K562 (cell line): ENCODE measurements around the gene RABL6. TPM values are rescaled to one million over a fixed set of nuclear protein-coding genes. Genes with fewer than 3 reads are reported as not detected.
A peak's percentile ranks its signal among the peaks of the same experiment; 100 is the strongest.

Source experiments
- ASH1L ChIP-seq: fragments of 450-650 bp; IDR thresholded peaks from 2 replicates; pipeline ENCODE4 v1.6.1; 2018; ENCODE audit warnings: borderline replicate concordance, mild to moderate bottlenecking, low read depth; ENCODE audit not compliant: partially characterized antibody
- COPS2 ChIP-seq: fragments of 450-650 bp; conservative IDR thresholded peaks from 2 replicates; pipeline ENCODE4 v1.6.1; 2016; ENCODE audit warnings: mild to moderate bottlenecking, moderate library complexity
- EP400 ChIP-seq: fragments of 450-650 bp; IDR thresholded peaks from 2 replicates; pipeline ENCODE4 v1.6.1; 2017; ENCODE audit warnings: antibody characterized with exemption, mild to moderate bottlenecking, moderate library complexity
- MIER1 ChIP-seq: fragments of 450-650 bp; IDR thresholded peaks from 2 replicates; pipeline ENCODE4 v1.6.1; 2016; ENCODE audit warnings: antibody characterized with exemption, mild to moderate bottlenecking, low read depth
- MYBL2 ChIP-seq, 2 experiments: fragments of 450-650 bp in 1 of 2; sonication (generic) in 1 of 2; formaldehyde crosslinking in 1 of 2; IDR thresholded peaks; 2 replicates each; pipeline versions ENCODE4 v1.6.1 to v1.8.1; 2017 to 2022; ENCODE audit warnings: borderline replicate concordance in 1 of 2, inconsistent platforms in 1 of 2, low read depth in 1 of 2, mild to moderate bottlenecking in 1 of 2, missing genetic modification reagents in 1 of 2, moderate library complexity in 1 of 2
- NFIC ChIP-seq: fragments of 450-650 bp; IDR thresholded peaks from 2 replicates; pipeline ENCODE4 v1.6.1; 2017; ENCODE audit warnings: mild to moderate bottlenecking, inconsistent platforms
- POLR2H ChIP-seq: IDR thresholded peaks from 2 replicates; pipeline ENCODE4 v1.6.1; 2016; ENCODE audit warnings: missing genetic modification characterization, low read depth, mild to moderate bottlenecking, control low read depth, missing compliant biosample characterization, moderate library complexity
- POU5F1 ChIP-seq: fragments of 150-350 bp; IDR thresholded peaks from 2 replicates; pipeline ENCODE4 v1.6.1; 2014; ENCODE audit warnings: borderline replicate concordance, low read length, low read depth, mild to moderate bottlenecking; ENCODE audit not compliant: partially characterized antibody
- TAL1 ChIP-seq: fragments of 450-650 bp; IDR thresholded peaks from 2 replicates; pipeline ENCODE4 v1.6.1; 2016; ENCODE audit warnings: mild to moderate bottlenecking
- ZNF79 ChIP-seq: fragments of 250-450 bp; sonication (Bioruptor Pico); IDR thresholded peaks from 2 replicates; pipeline ENCODE4 v1.4.0; 2020; ENCODE audit warnings: low read depth, mild to moderate bottlenecking, moderate library complexity
- polyA plus RNA-seq, 8 experiments: library from polyadenylated mRNA; depleted of rRNA in 4 of 8; stranded (reverse) in 5 of 8; unstranded in 3 of 8; fragments of >200 nt; fragmentation: Nextera tagmentation in 2 of 8; fragmentation: Illumina TruSeq in 1 of 8; extraction: Ambion mirVana in 2 of 8; extraction: Trizol in 1 of 8; gene quantifications; 2 replicates each; pipeline versions ENCODE4 v1.2.1 to v1.2.3, GENCODE V29; 2011 to 2014; ENCODE audit warnings: inconsistent platforms in 1 of 8, missing spikeins in 1 of 8
- total RNA-seq, 7 experiments: library from RNA; depleted of rRNA in 6 of 7; stranded (reverse); fragments of >200 nt in 6 of 7; fragmentation: Illumina TruSeq in 2 of 7; extraction: Trizol in 2 of 7; gene quantifications; 2 replicates each; pipeline versions ENCODE4 v1.2.1 to v1.2.3, GENCODE V29; 2011 to 2021; ENCODE audit warnings: low replicate concordance in 1 of 7
- TF ChIP-seq, protein P1 (sequence below): fragments of 450-650 bp; IDR thresholded peaks from 2 replicates; pipeline ENCODE4 v1.6.1; 2017; ENCODE audit warnings: antibody characterized with exemption, mild to moderate bottlenecking
- TF ChIP-seq, protein P2 (sequence below): sonication (generic); formaldehyde crosslinking; IDR thresholded peaks from 2 replicates; pipeline ENCODE4 v1.8.0; 2022; ENCODE audit warnings: mild to moderate bottlenecking, missing genetic modification reagents
- TF ChIP-seq, protein P3 (sequence below): fragments of 450-650 bp; IDR thresholded peaks from 2 replicates; pipeline ENCODE4 v1.7.1; 2018; ENCODE audit warnings: mild to moderate bottlenecking, low read depth; ENCODE audit not compliant: partially characterized antibody
- TF ChIP-seq, protein P4 (sequence below): fragments of 200-800 bp; sonication (Bioruptor generic); IDR thresholded peaks from 2 replicates; pipeline ENCODE4 v1.6.1; 2017; ENCODE audit warnings: missing genetic modification characterization, missing compliant biosample characterization
- TF ChIP-seq, protein P5 (sequence below): fragments of 450-650 bp; IDR thresholded peaks from one replicate; pipeline ENCODE4 v1.6.1; 2018; ENCODE audit warnings: mild to moderate bottlenecking, moderate library complexity; ENCODE audit not compliant: partially characterized antibody

RABL6 gene
- total and polyA plus RNA-seq, 9 of the 15 experiments (the other 6 are each of a cell fraction or from before 2014, with no cell fraction given): 5.6 to 181 (median 84.5) TPM

DNA sequence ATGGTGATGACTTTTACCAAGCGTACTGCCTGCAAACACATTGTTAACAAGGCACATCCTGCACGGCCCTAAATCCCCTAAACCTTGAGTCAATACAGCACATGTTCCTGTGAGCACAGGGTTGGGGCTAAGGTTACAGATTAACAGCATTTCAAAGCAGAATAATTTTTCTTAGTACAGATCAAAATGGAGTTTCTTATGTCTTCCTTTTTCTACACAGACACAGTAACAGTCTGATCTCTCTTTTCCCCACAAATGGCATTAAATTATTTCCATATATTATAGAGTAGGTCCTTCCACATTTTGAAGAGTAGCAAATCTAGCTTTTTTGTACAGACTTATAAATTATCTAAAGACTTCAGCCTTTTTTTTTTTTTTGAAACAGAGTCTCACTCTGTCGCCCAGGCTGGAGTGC, 18.2 kb upstream of the RABL6 start (continued):
- TF ChIP-seq, protein P1, sequence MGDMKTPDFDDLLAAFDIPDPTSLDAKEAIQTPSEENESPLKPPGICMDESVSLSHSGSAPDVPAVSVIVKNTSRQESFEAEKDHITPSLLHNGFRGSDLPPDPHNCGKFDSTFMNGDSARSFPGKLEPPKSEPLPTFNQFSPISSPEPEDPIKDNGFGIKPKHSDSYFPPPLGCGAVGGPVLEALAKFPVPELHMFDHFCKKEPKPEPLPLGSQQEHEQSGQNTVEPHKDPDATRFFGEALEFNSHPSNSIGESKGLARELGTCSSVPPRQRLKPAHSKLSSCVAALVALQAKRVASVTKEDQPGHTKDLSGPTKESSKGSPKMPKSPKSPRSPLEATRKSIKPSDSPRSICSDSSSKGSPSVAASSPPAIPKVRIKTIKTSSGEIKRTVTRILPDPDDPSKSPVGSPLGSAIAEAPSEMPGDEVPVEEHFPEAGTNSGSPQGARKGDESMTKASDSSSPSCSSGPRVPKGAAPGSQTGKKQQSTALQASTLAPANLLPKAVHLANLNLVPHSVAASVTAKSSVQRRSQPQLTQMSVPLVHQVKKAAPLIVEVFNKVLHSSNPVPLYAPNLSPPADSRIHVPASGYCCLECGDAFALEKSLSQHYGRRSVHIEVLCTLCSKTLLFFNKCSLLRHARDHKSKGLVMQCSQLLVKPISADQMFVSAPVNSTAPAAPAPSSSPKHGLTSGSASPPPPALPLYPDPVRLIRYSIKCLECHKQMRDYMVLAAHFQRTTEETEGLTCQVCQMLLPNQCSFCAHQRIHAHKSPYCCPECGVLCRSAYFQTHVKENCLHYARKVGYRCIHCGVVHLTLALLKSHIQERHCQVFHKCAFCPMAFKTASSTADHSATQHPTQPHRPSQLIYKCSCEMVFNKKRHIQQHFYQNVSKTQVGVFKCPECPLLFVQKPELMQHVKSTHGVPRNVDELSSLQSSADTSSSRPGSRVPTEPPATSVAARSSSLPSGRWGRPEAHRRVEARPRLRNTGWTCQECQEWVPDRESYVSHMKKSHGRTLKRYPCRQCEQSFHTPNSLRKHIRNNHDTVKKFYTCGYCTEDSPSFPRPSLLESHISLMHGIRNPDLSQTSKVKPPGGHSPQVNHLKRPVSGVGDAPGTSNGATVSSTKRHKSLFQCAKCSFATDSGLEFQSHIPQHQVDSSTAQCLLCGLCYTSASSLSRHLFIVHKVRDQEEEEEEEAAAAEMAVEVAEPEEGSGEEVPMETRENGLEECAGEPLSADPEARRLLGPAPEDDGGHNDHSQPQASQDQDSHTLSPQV: peak; percentile 98
- TF ChIP-seq MIER1: no peak
- no peak for TF ChIP-seq COPS2
- TF ChIP-seq, protein P2, sequence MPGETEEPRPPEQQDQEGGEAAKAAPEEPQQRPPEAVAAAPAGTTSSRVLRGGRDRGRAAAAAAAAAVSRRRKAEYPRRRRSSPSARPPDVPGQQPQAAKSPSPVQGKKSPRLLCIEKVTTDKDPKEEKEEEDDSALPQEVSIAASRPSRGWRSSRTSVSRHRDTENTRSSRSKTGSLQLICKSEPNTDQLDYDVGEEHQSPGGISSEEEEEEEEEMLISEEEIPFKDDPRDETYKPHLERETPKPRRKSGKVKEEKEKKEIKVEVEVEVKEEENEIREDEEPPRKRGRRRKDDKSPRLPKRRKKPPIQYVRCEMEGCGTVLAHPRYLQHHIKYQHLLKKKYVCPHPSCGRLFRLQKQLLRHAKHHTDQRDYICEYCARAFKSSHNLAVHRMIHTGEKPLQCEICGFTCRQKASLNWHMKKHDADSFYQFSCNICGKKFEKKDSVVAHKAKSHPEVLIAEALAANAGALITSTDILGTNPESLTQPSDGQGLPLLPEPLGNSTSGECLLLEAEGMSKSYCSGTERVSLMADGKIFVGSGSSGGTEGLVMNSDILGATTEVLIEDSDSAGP (CRISPR knock-in tag): no peak
- TF ChIP-seq POU5F1: no peak
- TF ChIP-seq ZNF79: peak; percentile 87
- TF ChIP-seq POLR2H (tag): no peak; the same call in 1 of the 2 replicates
- no peak for TF ChIP-seq TAL1
- TF ChIP-seq, protein P3, sequence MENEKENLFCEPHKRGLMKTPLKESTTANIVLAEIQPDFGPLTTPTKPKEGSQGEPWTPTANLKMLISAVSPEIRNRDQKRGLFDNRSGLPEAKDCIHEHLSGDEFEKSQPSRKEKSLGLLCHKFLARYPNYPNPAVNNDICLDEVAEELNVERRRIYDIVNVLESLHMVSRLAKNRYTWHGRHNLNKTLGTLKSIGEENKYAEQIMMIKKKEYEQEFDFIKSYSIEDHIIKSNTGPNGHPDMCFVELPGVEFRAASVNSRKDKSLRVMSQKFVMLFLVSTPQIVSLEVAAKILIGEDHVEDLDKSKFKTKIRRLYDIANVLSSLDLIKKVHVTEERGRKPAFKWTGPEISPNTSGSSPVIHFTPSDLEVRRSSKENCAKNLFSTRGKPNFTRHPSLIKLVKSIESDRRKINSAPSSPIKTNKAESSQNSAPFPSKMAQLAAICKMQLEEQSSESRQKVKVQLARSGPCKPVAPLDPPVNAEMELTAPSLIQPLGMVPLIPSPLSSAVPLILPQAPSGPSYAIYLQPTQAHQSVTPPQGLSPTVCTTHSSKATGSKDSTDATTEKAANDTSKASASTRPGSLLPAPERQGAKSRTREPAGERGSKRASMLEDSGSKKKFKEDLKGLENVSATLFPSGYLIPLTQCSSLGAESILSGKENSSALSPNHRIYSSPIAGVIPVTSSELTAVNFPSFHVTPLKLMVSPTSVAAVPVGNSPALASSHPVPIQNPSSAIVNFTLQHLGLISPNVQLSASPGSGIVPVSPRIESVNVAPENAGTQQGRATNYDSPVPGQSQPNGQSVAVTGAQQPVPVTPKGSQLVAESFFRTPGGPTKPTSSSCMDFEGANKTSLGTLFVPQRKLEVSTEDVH: no peak
- no peak for TF ChIP-seq ASH1L
- TF ChIP-seq, protein P4, sequence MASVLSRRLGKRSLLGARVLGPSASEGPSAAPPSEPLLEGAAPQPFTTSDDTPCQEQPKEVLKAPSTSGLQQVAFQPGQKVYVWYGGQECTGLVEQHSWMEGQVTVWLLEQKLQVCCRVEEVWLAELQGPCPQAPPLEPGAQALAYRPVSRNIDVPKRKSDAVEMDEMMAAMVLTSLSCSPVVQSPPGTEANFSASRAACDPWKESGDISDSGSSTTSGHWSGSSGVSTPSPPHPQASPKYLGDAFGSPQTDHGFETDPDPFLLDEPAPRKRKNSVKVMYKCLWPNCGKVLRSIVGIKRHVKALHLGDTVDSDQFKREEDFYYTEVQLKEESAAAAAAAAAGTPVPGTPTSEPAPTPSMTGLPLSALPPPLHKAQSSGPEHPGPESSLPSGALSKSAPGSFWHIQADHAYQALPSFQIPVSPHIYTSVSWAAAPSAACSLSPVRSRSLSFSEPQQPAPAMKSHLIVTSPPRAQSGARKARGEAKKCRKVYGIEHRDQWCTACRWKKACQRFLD (CRISPR knock-in tag): no peak
- TF ChIP-seq, protein P5, sequence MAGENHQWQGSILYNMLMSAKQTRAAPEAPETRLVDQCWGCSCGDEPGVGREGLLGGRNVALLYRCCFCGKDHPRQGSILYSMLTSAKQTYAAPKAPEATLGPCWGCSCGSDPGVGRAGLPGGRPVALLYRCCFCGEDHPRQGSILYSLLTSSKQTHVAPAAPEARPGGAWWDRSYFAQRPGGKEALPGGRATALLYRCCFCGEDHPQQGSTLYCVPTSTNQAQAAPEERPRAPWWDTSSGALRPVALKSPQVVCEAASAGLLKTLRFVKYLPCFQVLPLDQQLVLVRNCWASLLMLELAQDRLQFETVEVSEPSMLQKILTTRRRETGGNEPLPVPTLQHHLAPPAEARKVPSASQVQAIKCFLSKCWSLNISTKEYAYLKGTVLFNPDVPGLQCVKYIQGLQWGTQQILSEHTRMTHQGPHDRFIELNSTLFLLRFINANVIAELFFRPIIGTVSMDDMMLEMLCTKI: no peak
- no peak for TF ChIP-seq MYBL2 (IDR thresholded peaks at IDR 0.05; ENCODE audit: low read depth)
- TF ChIP-seq MYBL2 (CRISPR knock-in tag; IDR thresholded peaks at IDR 0.05; ENCODE audit: borderline replicate concordance): no peak
- no peak for TF ChIP-seq EP400
- no peak for TF ChIP-seq NFIC
